ENCODE results near the gene ROCK2. TPM values are rescaled to one million over a fixed set of nuclear protein-coding genes. Genes with fewer than 3 reads are reported as not detected.
A peak's percentile ranks its signal among the peaks of the same experiment; 100 is the strongest.

The ROCK2 gene
- total RNA-seq, 1 experiment from 2014 or later = 25.9 TPM

DNA sequence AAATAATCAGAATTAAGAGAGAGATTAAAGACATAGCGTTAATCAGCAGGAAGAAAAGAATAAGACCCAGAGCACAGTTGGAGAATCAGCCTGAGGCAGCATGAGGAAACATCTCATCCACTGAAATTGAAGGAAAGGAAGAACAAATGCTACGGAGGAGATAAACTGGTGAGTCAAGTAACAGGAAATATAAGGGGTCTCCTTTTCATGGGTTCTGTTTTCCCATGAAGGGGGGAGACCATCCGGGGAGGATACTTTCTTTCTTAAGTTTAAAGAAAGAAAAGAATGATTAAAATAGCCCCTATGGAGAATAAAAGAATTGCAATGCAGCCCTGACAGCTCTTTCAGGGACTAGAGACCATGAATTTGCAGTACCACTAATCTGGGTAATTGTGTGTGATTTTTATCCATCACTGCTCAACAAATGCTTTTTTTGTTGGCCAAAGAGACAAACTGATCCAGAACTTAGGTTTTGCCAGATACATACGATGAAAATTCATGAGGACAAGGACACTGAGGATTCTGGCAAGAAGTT lies 17.7 kb downstream of the ROCK2 start:
- no peak overlapping the region for H3K27ac Mint-ChIP-seq
- H3K4me1 Mint-ChIP-seq = no peaks in the 10 kb centered on the region
- ATAC-seq = peak; percentile 41
- TF ChIP-seq FOXK1 (CRISPR knock-in tag; IDR thresholded peaks at IDR 0.05) (no peak), SP1 (CRISPR knock-in tag; conservative IDR thresholded peaks at IDR 0.05) (no peak), FOXP1 (CRISPR knock-in tag; IDR thresholded peaks at IDR 0.05; ENCODE audit: borderline replicate concordance) (no peak), GABPB1 (CRISPR knock-in tag; IDR thresholded peaks at IDR 0.05) (no peak), HMGA2 (CRISPR knock-in tag; IDR thresholded peaks at IDR 0.05) (no peak), ZNF138 (CRISPR knock-in tag; conservative IDR thresholded peaks at IDR 0.05) (no peak), ZNF263 (CRISPR knock-in tag; IDR thresholded peaks at IDR 0.05; ENCODE audit: low read depth) (no peak)
- TF ChIP-seq, protein P1, sequence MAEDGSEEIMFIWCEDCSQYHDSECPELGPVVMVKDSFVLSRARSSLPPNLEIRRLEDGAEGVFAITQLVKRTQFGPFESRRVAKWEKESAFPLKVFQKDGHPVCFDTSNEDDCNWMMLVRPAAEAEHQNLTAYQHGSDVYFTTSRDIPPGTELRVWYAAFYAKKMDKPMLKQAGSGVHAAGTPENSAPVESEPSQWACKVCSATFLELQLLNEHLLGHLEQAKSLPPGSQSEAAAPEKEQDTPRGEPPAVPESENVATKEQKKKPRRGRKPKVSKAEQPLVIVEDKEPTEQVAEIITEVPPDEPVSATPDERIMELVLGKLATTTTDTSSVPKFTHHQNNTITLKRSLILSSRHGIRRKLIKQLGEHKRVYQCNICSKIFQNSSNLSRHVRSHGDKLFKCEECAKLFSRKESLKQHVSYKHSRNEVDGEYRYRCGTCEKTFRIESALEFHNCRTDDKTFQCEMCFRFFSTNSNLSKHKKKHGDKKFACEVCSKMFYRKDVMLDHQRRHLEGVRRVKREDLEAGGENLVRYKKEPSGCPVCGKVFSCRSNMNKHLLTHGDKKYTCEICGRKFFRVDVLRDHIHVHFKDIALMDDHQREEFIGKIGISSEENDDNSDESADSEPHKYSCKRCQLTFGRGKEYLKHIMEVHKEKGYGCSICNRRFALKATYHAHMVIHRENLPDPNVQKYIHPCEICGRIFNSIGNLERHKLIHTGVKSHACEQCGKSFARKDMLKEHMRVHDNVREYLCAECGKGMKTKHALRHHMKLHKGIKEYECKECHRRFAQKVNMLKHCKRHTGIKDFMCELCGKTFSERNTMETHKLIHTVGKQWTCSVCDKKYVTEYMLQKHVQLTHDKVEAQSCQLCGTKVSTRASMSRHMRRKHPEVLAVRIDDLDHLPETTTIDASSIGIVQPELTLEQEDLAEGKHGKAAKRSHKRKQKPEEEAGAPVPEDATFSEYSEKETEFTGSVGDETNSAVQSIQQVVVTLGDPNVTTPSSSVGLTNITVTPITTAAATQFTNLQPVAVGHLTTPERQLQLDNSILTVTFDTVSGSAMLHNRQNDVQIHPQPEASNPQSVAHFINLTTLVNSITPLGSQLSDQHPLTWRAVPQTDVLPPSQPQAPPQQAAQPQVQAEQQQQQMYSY (CRISPR knock-in tag; IDR thresholded peaks at IDR 0.05) = no peak
- TF ChIP-seq, protein P2, sequence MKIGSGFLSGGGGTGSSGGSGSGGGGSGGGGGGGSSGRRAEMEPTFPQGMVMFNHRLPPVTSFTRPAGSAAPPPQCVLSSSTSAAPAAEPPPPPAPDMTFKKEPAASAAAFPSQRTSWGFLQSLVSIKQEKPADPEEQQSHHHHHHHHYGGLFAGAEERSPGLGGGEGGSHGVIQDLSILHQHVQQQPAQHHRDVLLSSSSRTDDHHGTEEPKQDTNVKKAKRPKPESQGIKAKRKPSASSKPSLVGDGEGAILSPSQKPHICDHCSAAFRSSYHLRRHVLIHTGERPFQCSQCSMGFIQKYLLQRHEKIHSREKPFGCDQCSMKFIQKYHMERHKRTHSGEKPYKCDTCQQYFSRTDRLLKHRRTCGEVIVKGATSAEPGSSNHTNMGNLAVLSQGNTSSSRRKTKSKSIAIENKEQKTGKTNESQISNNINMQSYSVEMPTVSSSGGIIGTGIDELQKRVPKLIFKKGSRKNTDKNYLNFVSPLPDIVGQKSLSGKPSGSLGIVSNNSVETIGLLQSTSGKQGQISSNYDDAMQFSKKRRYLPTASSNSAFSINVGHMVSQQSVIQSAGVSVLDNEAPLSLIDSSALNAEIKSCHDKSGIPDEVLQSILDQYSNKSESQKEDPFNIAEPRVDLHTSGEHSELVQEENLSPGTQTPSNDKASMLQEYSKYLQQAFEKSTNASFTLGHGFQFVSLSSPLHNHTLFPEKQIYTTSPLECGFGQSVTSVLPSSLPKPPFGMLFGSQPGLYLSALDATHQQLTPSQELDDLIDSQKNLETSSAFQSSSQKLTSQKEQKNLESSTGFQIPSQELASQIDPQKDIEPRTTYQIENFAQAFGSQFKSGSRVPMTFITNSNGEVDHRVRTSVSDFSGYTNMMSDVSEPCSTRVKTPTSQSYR (CRISPR knock-in tag; IDR thresholded peaks at IDR 0.05) = no peak
- TF ChIP-seq, protein P3, sequence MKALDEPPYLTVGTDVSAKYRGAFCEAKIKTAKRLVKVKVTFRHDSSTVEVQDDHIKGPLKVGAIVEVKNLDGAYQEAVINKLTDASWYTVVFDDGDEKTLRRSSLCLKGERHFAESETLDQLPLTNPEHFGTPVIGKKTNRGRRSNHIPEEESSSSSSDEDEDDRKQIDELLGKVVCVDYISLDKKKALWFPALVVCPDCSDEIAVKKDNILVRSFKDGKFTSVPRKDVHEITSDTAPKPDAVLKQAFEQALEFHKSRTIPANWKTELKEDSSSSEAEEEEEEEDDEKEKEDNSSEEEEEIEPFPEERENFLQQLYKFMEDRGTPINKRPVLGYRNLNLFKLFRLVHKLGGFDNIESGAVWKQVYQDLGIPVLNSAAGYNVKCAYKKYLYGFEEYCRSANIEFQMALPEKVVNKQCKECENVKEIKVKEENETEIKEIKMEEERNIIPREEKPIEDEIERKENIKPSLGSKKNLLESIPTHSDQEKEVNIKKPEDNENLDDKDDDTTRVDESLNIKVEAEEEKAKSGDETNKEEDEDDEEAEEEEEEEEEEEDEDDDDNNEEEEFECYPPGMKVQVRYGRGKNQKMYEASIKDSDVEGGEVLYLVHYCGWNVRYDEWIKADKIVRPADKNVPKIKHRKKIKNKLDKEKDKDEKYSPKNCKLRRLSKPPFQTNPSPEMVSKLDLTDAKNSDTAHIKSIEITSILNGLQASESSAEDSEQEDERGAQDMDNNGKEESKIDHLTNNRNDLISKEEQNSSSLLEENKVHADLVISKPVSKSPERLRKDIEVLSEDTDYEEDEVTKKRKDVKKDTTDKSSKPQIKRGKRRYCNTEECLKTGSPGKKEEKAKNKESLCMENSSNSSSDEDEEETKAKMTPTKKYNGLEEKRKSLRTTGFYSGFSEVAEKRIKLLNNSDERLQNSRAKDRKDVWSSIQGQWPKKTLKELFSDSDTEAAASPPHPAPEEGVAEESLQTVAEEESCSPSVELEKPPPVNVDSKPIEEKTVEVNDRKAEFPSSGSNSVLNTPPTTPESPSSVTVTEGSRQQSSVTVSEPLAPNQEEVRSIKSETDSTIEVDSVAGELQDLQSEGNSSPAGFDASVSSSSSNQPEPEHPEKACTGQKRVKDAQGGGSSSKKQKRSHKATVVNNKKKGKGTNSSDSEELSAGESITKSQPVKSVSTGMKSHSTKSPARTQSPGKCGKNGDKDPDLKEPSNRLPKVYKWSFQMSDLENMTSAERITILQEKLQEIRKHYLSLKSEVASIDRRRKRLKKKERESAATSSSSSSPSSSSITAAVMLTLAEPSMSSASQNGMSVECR (CRISPR knock-in tag; IDR thresholded peaks at IDR 0.05; ENCODE audit: borderline replicate concordance) = no peak
- peaks cover 4% of the 10 kb centered on the region; the same call in 1 of the 2 replicates for H3K9me3 Mint-ChIP-seq
- H3K4me3 Mint-ChIP-seq = no peak overlapping the region
- ChIA-PET POLR2A (no interaction called here), CTCF (interaction anchor here (1.1 to 1.6 kb wide), 3 partner anchors 85 to 120 kb away, joined by 3 read pairs; no protein-coding TSS in a partner anchor)
- H3K36me3 Mint-ChIP-seq = no peaks in the 10 kb centered on the region
- no peaks in the 10 kb centered on the region for H3K27me3 Mint-ChIP-seq (ENCODE audit: low read depth)
- DNase-seq (ENCODE audit: low spot score) = no peak

DNA sequence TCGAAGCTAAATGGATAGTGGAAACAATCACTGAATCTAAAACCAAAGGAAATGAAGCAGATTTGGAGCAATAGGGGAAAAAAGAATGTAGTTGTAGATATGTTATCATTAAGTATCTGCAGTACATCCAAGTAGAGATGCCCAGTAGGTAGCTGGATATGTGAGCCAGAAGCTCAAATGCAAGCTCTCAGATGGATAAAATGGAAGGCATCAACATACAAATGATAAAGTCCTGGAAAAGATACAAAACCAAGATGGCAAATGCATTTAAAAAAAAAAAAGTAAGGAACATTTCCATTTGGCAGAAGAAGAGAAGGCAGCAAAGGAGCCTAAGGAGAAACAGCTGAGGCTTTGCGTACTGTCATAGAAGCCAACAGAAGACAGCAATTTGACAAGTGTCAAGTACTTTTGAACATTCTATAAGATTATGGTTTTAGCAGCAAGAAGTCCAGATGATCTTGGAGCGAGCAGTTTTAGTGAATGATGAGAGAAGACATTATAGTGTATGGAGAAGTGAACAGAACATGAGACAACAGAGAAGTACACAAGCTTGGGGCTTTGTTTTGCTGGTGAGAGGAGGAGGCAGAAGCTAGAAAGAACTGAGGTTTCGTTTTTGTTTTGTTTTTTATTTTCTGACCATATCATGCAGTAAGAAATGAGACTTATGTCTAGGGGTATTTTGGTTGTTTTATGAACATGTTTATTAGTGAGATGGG lies 18.3 kb downstream of the ROCK2 start:
- H3K36me3 Mint-ChIP-seq = no peaks in the 10 kb centered on the region
- H3K4me3 Mint-ChIP-seq = no peak overlapping the region
- no peaks in the 10 kb centered on the region for H3K4me1 Mint-ChIP-seq
- ATAC-seq (no peak), DNase-seq (ENCODE audit: low spot score) (no peak)
- ChIA-PET POLR2A (no interaction called here), CTCF (interaction anchor here (1.1 to 1.6 kb wide), 3 partner anchors 86 to 121 kb away, joined by 3 read pairs; no protein-coding TSS in a partner anchor)
- no peak overlapping the region for H3K27ac Mint-ChIP-seq
- peaks cover 4% of the 10 kb centered on the region; the same call in 1 of the 2 replicates for H3K9me3 Mint-ChIP-seq
- H3K27me3 Mint-ChIP-seq (ENCODE audit: low read depth) = no peaks in the 10 kb centered on the region
- TF ChIP-seq, protein P4, sequence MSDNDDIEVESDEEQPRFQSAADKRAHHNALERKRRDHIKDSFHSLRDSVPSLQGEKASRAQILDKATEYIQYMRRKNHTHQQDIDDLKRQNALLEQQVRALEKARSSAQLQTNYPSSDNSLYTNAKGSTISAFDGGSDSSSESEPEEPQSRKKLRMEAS (CRISPR knock-in tag; IDR thresholded peaks at IDR 0.05) = no peak
- TF ChIP-seq, protein P5, sequence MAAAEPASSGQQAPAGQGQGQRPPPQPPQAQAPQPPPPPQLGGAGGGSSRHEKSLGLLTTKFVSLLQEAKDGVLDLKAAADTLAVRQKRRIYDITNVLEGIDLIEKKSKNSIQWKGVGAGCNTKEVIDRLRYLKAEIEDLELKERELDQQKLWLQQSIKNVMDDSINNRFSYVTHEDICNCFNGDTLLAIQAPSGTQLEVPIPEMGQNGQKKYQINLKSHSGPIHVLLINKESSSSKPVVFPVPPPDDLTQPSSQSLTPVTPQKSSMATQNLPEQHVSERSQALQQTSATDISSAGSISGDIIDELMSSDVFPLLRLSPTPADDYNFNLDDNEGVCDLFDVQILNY (CRISPR knock-in tag; IDR thresholded peaks at IDR 0.05) = no peak
- TF ChIP-seq SOX15 (CRISPR knock-in tag; IDR thresholded peaks at IDR 0.05) = no peak
- TF ChIP-seq, protein P6, sequence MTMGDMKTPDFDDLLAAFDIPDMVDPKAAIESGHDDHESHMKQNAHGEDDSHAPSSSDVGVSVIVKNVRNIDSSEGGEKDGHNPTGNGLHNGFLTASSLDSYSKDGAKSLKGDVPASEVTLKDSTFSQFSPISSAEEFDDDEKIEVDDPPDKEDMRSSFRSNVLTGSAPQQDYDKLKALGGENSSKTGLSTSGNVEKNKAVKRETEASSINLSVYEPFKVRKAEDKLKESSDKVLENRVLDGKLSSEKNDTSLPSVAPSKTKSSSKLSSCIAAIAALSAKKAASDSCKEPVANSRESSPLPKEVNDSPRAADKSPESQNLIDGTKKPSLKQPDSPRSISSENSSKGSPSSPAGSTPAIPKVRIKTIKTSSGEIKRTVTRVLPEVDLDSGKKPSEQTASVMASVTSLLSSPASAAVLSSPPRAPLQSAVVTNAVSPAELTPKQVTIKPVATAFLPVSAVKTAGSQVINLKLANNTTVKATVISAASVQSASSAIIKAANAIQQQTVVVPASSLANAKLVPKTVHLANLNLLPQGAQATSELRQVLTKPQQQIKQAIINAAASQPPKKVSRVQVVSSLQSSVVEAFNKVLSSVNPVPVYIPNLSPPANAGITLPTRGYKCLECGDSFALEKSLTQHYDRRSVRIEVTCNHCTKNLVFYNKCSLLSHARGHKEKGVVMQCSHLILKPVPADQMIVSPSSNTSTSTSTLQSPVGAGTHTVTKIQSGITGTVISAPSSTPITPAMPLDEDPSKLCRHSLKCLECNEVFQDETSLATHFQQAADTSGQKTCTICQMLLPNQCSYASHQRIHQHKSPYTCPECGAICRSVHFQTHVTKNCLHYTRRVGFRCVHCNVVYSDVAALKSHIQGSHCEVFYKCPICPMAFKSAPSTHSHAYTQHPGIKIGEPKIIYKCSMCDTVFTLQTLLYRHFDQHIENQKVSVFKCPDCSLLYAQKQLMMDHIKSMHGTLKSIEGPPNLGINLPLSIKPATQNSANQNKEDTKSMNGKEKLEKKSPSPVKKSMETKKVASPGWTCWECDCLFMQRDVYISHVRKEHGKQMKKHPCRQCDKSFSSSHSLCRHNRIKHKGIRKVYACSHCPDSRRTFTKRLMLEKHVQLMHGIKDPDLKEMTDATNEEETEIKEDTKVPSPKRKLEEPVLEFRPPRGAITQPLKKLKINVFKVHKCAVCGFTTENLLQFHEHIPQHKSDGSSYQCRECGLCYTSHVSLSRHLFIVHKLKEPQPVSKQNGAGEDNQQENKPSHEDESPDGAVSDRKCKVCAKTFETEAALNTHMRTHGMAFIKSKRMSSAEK (CRISPR knock-in tag; IDR thresholded peaks at IDR 0.05; ENCODE audit: borderline replicate concordance) = no peak
- TF ChIP-seq, protein P7, sequence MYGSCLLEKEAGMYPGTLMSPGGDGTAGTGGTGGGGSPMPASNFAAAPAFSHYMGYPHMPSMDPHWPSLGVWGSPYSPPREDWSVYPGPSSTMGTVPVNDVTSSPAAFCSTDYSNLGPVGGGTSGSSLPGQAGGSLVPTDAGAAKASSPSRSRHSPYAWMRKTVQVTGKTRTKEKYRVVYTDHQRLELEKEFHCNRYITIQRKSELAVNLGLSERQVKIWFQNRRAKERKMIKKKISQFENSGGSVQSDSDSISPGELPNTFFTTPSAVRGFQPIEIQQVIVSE (CRISPR knock-in tag; IDR thresholded peaks at IDR 0.05; ENCODE audit: borderline replicate concordance) = no peak

All from WTC11 (cell line).